GM19193 (cell line): ENCODE data around the gene ALKAL2.

Source experiments
- POLR2A ChIP-seq: IDR thresholded peaks from 4 replicates; pipeline ENCODE4 v1.6.1; 2011; ENCODE audit not compliant: insufficient read depth, insufficient read length; ENCODE audit errors: extremely low read depth

The ALKAL2 gene

GRCh38 chr2:287911-288757 is at the start of gene ALKAL2:
TSS of gene ALKAL2 (minus strand) at chr2:288091. CDS start at chr2:287835, 256 bp downstream.
- no peak for TF ChIP-seq POLR2A

GRCh38 chr2:336360-336759 is 48.5 kb upstream of the ALKAL2 start:
- no peak for TF ChIP-seq POLR2A

- TF ChIP-seq POLR2A = no peak
Measured at GRCh38 chr2:332592-332991, 44.7 kb upstream of the ALKAL2 start.

- TF ChIP-seq POLR2A = no peak
Measured at GRCh38 chr2:328761-329160, 40.9 kb upstream of the ALKAL2 start.

GRCh38 chr2:323035-323434 is 35.1 kb upstream of the ALKAL2 start:
- TF ChIP-seq POLR2A = no peak

GRCh38 chr2:322326-322725 is 34.4 kb upstream of the ALKAL2 start:
- no peak for TF ChIP-seq POLR2A

GRCh38 chr2:320561-320960 is 32.7 kb upstream of the ALKAL2 start:
- no peak for TF ChIP-seq POLR2A

- no peak for TF ChIP-seq POLR2A
Measured at GRCh38 chr2:319059-319600, 31.2 kb upstream of the ALKAL2 start.

- TF ChIP-seq POLR2A = no peak
Measured at GRCh38 chr2:317501-318424, 29.9 kb upstream of the ALKAL2 start.

- no peak for TF ChIP-seq POLR2A
Measured at GRCh38 chr2:316381-316780, 28.5 kb upstream of the ALKAL2 start.

GRCh38 chr2:314561-315336 is 26.9 kb upstream of the ALKAL2 start:
- no peak for TF ChIP-seq POLR2A

- TF ChIP-seq POLR2A = no peak
Measured at GRCh38 chr2:313991-314390, 26.1 kb upstream of the ALKAL2 start.

- TF ChIP-seq POLR2A = no peak
Measured at GRCh38 chr2:310994-311393, 23.1 kb upstream of the ALKAL2 start.

- TF ChIP-seq POLR2A = no peak
Measured at GRCh38 chr2:309954-310510, 22.1 kb upstream of the ALKAL2 start.
